Heart right ventricle (tissue), 16 donors: ENCODE measurements around the gene RNF175. TPM values are rescaled to one million over a fixed set of nuclear protein-coding genes. Genes with fewer than 3 reads are reported as not detected.

Experiments used
- ATAC-seq, 8 donors: fragments of 200-7000 bp; cut with Tn5 transposase; one replicate each; pipeline ENCODE4 v1.9.1; 2020; ENCODE audit warnings: mild to moderate bottlenecking in 8 of 8, moderate library complexity in 8 of 8, moderate number of reproducible peaks in 1 of 8
- DNase-seq, 2 donors: peaks; one replicate each; pipeline ENCODE4 v3.0.0-alpha.2; 2020
- H3K27ac ChIP-seq, 10 donors: fragments of 200-600 bp; sonication (generic) in 2 of 10; one replicate each; pipeline versions ENCODE4 v1.5.0 to v1.8.0; 2020 to 2022; ENCODE audit warnings: mild to moderate bottlenecking in 3 of 10
- H3K27me3 ChIP-seq, 7 donors: fragments of 200-600 bp; one replicate each; pipeline ENCODE4 v1.8.0; 2021 to 2022; ENCODE audit warnings: mild to moderate bottlenecking in 2 of 7
- H3K36me3 ChIP-seq, 9 donors: fragments of 200-600 bp; sonication (generic) in 1 of 9; one replicate each; pipeline versions ENCODE4 v1.5.0 to v1.8.0; 2020 to 2022; ENCODE audit warnings: mild to moderate bottlenecking in 2 of 9
- H3K4me1 ChIP-seq, 9 donors: fragments of 200-600 bp; sonication (generic) in 1 of 9; one replicate each; pipeline versions ENCODE4 v1.5.0 to v1.8.0; 2020 to 2022; ENCODE audit warnings: mild to moderate bottlenecking in 4 of 9
- H3K4me3 ChIP-seq, 10 donors: fragments of 200-600 bp; sonication (generic) in 2 of 10; one replicate each; pipeline versions ENCODE4 v1.5.0 to v1.8.0; 2020 to 2022; ENCODE audit warnings: mild to moderate bottlenecking in 7 of 10, moderate library complexity in 2 of 10
- H3K9me3 ChIP-seq, 11 donors: fragments of 200-600 bp in 10 of 11; sonication (generic) in 2 of 11; one replicate each; pipeline versions ENCODE4 v1.5.0 to v1.8.0; 2013 to 2022; ENCODE audit warnings: mild to moderate bottlenecking in 2 of 11, control low read depth in 1 of 11, moderate library complexity in 1 of 11
- whole genome bisulfite sequencing, 2 donors: extraction: QIAGEN DNeasy Blood & Tissue Kit; methylation state at CpG; one replicate each; pipeline ENCODE4 v1.1.7; 2013; ENCODE audit warnings: inconsistent platforms in 1 of 2; 5-methylcytosine and 5-hydroxymethylcytosine counted together
- intact Hi-C, 10 donors: fragments of 100-400 bp; cut with DNase I; formaldehyde crosslinking; loops; one replicate each; pipeline versions ENCODE4 v1.11.1 to v1.14.2; 2022
- polyA plus RNA-seq, 2 donors: library from polyadenylated mRNA; stranded (reverse); fragments of 200-250 nt; gene quantifications; one replicate each; pipeline ENCODE4 v1.2.3, GENCODE V29; 2013
- total RNA-seq, 10 donors: library from RNA; stranded (reverse); fragmentation: NEBNext Ultra II Directional in 3 of 10; extraction: Animal tissue kit (Norgen Biotek cat#: 25700) in 3 of 10; gene quantifications; one replicate each; pipeline versions ENCODE4 v1.2.1 to v1.2.4, GENCODE V29; 2021 to 2023
- TF ChIP-seq, protein P1 (sequence below), 9 donors: fragments of 200-600 bp; sonication (generic) in 2 of 9; IDR thresholded peaks; one replicate each; pipeline versions ENCODE4 v1.5.0 to v1.8.0; 2021 to 2022; ENCODE audit warnings: antibody characterized with exemption in 9 of 9, mild to moderate bottlenecking in 5 of 9, moderate library complexity in 1 of 9
- donor health status: Arrhythmogenic right ventricular cardiomyopathy.
- donor health status: ischemic (EF 13 %, LVEDD 7.1; RV severe dilation, severe dysfunction).
- donor health status: healthy with polysubstance abuse.
- donor health status: DM: no; HTN: yes; CAD: no.
- donor health status: DM: no; HTN: no; CAD: no.
- donor health status: ischemic (EF 25% LVEDD 6.9; RV normal size, moderate dysfunction).
- donor health status: ischemic (EF 25% LVEDD 5.7; RV mildly dilated, moderate dysfunction).
- donor health status: healthy.
- donor health status: DM: yes; HTN: yes; CAD: no.
- donor health status: Ischemic cardiomyopathy.
- donor health status: ischemic (EF 35%, LVEDD 5.7; RV mildly dilated, moderate dysfunction).
- donor health status: nonischemic (EF 11% LVEDD 7.7; RV severe dilation, severe dysfunction).
- donor health status: DM: yes; HTN: yes; CAD: no.
- donor health status: PGD.
- donor health status: ischemic (EF 29% LVEDD 5.4; RV normal size, mild dysfunction).
- donor health status: nonischemic (EF 23%, LVEDD 6.1; RV moderate dilation, normal function).

RNF175 gene
- total and polyA plus RNA-seq, 12 donors: 0.13 to 1.3 (median 0.50) TPM; not detected in 2

DNA sequence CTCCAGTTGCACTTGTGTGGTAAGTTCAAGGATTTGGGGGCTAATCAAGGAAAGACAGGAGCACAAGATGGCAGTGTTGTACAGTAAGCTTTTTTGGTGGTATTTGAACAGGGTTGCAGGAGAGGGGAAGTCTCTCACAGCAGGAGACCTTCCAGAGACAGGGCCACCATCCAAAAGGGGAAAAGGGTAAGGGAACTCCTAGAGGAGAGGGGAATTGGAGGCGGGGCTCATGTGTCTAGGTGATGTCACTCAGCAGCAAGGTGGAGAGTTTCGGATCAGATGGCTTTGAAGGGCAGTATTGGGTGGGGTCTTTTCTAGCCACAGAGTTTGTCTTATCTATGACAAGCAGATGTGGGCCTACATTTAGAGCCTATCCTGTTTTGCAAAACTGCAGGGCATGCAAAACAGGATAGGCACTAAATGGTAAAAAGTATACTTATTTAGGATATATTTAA, 13.4 kb upstream of the RNF175 start:
- H3K36me3 ChIP-seq: no peaks in the 10 kb centered on the region
- 77 to 84% methylated on average over 2 of the region's 2 CpGs for WGBS, 2 donors
- no peak overlapping the region for H3K27ac ChIP-seq
- H3K4me1 ChIP-seq: no peaks in the 10 kb centered on the region
- intact Hi-C loops: no loop called here
- no peak overlapping the region for H3K4me3 ChIP-seq
- peaks cover 0 to 58% (median 14%) of the 10 kb centered on the region in 7 donors for H3K27me3 ChIP-seq
- DNase-seq (no peak), ATAC-seq (no peak)
- TF ChIP-seq, protein P1, sequence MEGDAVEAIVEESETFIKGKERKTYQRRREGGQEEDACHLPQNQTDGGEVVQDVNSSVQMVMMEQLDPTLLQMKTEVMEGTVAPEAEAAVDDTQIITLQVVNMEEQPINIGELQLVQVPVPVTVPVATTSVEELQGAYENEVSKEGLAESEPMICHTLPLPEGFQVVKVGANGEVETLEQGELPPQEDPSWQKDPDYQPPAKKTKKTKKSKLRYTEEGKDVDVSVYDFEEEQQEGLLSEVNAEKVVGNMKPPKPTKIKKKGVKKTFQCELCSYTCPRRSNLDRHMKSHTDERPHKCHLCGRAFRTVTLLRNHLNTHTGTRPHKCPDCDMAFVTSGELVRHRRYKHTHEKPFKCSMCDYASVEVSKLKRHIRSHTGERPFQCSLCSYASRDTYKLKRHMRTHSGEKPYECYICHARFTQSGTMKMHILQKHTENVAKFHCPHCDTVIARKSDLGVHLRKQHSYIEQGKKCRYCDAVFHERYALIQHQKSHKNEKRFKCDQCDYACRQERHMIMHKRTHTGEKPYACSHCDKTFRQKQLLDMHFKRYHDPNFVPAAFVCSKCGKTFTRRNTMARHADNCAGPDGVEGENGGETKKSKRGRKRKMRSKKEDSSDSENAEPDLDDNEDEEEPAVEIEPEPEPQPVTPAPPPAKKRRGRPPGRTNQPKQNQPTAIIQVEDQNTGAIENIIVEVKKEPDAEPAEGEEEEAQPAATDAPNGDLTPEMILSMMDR (IDR thresholded peaks at IDR 0.05): no peak
- H3K9me3 ChIP-seq: peaks cover 0 to 8% (median 0%) of the 10 kb centered on the region in 11 donors

DNA sequence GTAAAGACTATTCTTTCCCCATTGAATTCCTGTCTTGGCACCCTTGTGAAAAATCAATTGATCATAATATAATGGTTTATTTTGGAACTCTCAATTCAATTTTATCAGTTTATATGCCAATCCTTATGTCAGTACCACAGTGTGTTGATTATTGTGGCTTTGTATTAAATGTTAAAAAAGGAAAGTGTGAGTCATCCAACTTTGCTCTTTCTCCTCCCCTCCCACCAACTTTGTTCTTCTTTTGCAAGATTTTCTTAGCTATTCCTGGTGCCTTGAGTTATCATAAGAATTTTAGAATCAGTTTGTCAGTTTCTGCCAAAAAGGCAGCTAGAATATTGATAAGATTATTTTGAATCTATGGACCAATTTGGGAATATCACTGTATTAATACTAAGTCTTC, 11.2 kb upstream of the RNF175 start:
- intact Hi-C loops: no loop called here
- TF ChIP-seq, protein P1 (IDR thresholded peaks at IDR 0.05): no peak
- H3K27me3 ChIP-seq: peaks cover 0 to 37% (median 10%) of the 10 kb centered on the region in 7 donors

DNA sequence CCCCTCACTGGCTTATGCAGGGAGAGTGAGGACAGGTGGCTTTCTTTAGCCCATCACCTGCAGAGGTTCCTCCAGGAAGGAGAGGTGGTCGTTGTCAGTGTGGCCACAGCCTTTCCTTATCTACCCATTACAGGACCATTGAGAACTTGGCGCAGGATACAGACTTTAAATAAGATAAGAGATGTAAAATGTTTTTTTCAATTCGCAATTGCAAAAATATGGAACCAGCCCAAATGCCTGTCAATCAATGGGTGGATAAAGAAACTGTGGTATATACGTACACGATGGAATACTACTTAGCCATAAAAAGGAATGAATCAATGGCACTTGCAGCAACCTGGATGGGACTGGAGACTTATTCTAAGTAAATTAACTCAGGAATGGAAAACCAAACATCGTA, 6.9 kb upstream of the RNF175 start:
- H3K27me3 ChIP-seq: peaks cover 0 to 30% (median 8%) of the 10 kb centered on the region in 7 donors
- WGBS, 2 donors: 84 to 90% methylated on average over 6 of the region's 6 CpGs
- TF ChIP-seq, protein P1 (IDR thresholded peaks at IDR 0.05): no peak
- DNase-seq (no peak), ATAC-seq (no peak)
- H3K9me3 ChIP-seq: peaks cover 0 to 8% (median 0%) of the 10 kb centered on the region in 11 donors
- no peaks in the 10 kb centered on the region for H3K4me1 ChIP-seq
- intact Hi-C loops: no loop called here
- H3K4me3 ChIP-seq: no peak overlapping the region
- H3K36me3 ChIP-seq: no peaks in the 10 kb centered on the region
- H3K27ac ChIP-seq: no peak overlapping the region

More for the DNA sequence above, 11.2 kb upstream of the RNF175 start:
- H3K4me1 ChIP-seq: no peaks in the 10 kb centered on the region
- H3K27ac ChIP-seq: no peak overlapping the region
- peaks cover 0 to 8% (median 0%) of the 10 kb centered on the region in 11 donors for H3K9me3 ChIP-seq
- ATAC-seq (no peak), DNase-seq (no peak)
- H3K36me3 ChIP-seq: no peaks in the 10 kb centered on the region
- no peak overlapping the region for H3K4me3 ChIP-seq

DNA sequence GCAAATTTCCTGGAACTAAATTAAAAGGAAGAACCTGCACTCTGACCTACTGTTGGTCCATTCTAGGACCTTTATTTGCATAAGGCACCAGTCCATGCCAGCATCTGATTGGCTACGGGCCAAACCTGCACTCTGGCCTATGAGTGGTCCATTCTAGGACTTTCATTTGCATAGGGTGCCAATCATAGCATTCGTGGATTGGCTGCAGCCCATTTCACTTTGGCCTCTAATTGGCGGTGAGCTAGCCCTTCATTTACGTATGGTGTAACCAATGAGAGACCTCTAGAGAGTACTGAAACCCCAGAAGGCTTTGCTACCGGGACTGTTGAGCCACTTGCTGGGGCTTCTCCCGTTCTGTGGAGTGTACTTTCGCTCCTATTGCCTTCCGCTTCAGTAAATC, 6.1 kb upstream of the RNF175 start:
- no peak overlapping the region for H3K27ac ChIP-seq
- DNase-seq (no peak), ATAC-seq (no peak)
- peaks cover 0 to 5% (median 0%) of the 10 kb centered on the region in 11 donors for H3K9me3 ChIP-seq
- H3K27me3 ChIP-seq: peaks cover 0 to 39% (median 11%) of the 10 kb centered on the region in 7 donors
- TF ChIP-seq, protein P1 (IDR thresholded peaks at IDR 0.05): no peak
- intact Hi-C loops: no loop called here
- H3K4me1 ChIP-seq: no peaks in the 10 kb centered on the region
- no peak overlapping the region for H3K4me3 ChIP-seq
- WGBS, 2 donors: 83 to 87% methylated on average over 8 of the region's 8 CpGs
- no peaks in the 10 kb centered on the region for H3K36me3 ChIP-seq
